K562 (cell line): ENCODE data around the gene MAP2K6. TPM values are rescaled to one million over a fixed set of nuclear protein-coding genes. Genes with fewer than 3 reads are reported as not detected.

ENCODE experiments used
- ATAC-seq: fragments of 200-7000 bp; cut with Tn5 transposase; 3 replicates; pipeline ENCODE4 v1.9.1; 2020; ENCODE audit warnings: moderate library complexity
- BruUV-seq: library from RNA; stranded (reverse); fragments of 400-500 nt; replicated peaks from 2 replicates; lab custom pipeline; 2021; lab: Mats Ljungman, UMichigan
- CTCF ChIA-PET: fragments of 300-600 bp; formaldehyde crosslinking; extraction: SDS; loops from one replicate; lab custom pipeline; 2021; ENCODE audit warnings: low intra/inter-chr PET ratio; lab: Yijun Ruan, JAX
- POLR2A ChIA-PET: fragments of 300-600, 350-650 bp; sonication (Branson Sonifier 250); formaldehyde crosslinking; extraction: SDS; loops from one replicate; lab custom pipeline; 2021; ENCODE audit warnings: antibody characterized with exemption, inconsistent platforms; lab: Yijun Ruan, JAX
- DNase-seq, 4 experiments: peaks; one replicate each; pipeline versions ENCODE4 v3.0.0 to v3.0.0-alpha.2; 2011 to 2018; ENCODE audit warnings: low spot score in 3 of 4, mixed read lengths in 3 of 4; ENCODE audit errors: extremely low read depth in 1 of 4
- FAIRE-seq: peaks from 2 replicates; lab custom pipeline; 2011; peaks lifted over from hg19 to GRCh38; lab: Jason Lieb, UNC
- H2AFZ ChIP-seq: 2 replicates; pipeline ENCODE4 v1.6.0; 2011; ENCODE audit warnings: low read depth, low read length, control low read depth, inconsistent platforms
- H3K27ac ChIP-seq: fragments of 200-600 bp; 3 replicates; pipeline ENCODE4 v1.8.0; 2011; ENCODE audit warnings: low read depth, mild to moderate bottlenecking, control low read depth, inconsistent platforms, low read length, moderate library complexity, mixed read lengths; ENCODE audit errors: extremely low read depth
- H3K27me3 ChIP-seq, 2 experiments: fragments of 300-600 bp in 1 of 2; 2 replicates in 1 of 2; 3 replicates in 1 of 2; pipeline versions ENCODE4 v1.6.0 to v1.8.0; 2011; ENCODE audit warnings: inconsistent platforms in 2 of 2, low read length in 2 of 2, mild to moderate bottlenecking in 1 of 2, mixed read lengths in 1 of 2, moderate library complexity in 1 of 2; ENCODE audit not compliant: control insufficient read depth in 2 of 2, insufficient read depth in 2 of 2
- H3K36me3 ChIP-seq: fragments of 300-600 bp; 3 replicates; pipeline ENCODE4 v1.8.0; 2011; ENCODE audit warnings: mild to moderate bottlenecking, low read length, inconsistent platforms; ENCODE audit not compliant: control insufficient read depth, insufficient read depth
- H3K4me1 ChIP-seq, 2 experiments: fragments of 200-600 bp in 1 of 2; replicated peaks in 1 of 2; 2 replicates in 1 of 2; 3 replicates in 1 of 2; pipeline versions ENCODE4 v1.5.1 to v1.8.0; 2011; ENCODE audit warnings: inconsistent platforms in 2 of 2, low read length in 2 of 2, mild to moderate bottlenecking in 1 of 2, mixed read lengths in 1 of 2, moderate library complexity in 1 of 2; ENCODE audit not compliant: control insufficient read depth in 2 of 2, insufficient read depth in 2 of 2
- H3K4me2 ChIP-seq: 2 replicates; pipeline ENCODE4 v1.6.1; 2011; ENCODE audit warnings: low read length, control low read depth, inconsistent platforms, mixed read lengths; ENCODE audit not compliant: insufficient read depth
- H3K4me3 ChIP-seq: fragments of 200-600 bp; sonication (generic), shearing (Covaris generic); 2 replicates; pipeline ENCODE4 v1.5.1; 2016; ENCODE audit warnings: control low read depth, inconsistent platforms
- H3K79me2 ChIP-seq: fragments of 200-600 bp; 3 replicates; pipeline ENCODE4 v1.8.0; 2011; ENCODE audit warnings: low read length, inconsistent platforms; ENCODE audit not compliant: control insufficient read depth, insufficient read depth
- H3K9ac ChIP-seq, 2 experiments: 2 replicates each; pipeline versions ENCODE4 v1.6.0 to v1.6.1; 2011; ENCODE audit warnings: low read depth in 2 of 2, low read length in 2 of 2, control low read depth in 1 of 2, inconsistent platforms in 1 of 2, mild to moderate bottlenecking in 1 of 2, mixed read lengths in 1 of 2; ENCODE audit not compliant: insufficient read depth in 1 of 2
- H3K9me1 ChIP-seq: one replicate; pipeline ENCODE4 v1.6.0; 2011; ENCODE audit warnings: inconsistent platforms, mild to moderate bottlenecking, low read length, moderate library complexity; ENCODE audit not compliant: control insufficient read depth, insufficient read depth
- H3K9me3 ChIP-seq: replicated peaks from 2 replicates; pipeline ENCODE4 v1.5.1; 2011; ENCODE audit warnings: low read depth, low read length, inconsistent platforms; ENCODE audit not compliant: control insufficient read depth, insufficient read depth
- H4K20me1 ChIP-seq: replicated peaks from 2 replicates; pipeline ENCODE4 v1.6.1; 2011; ENCODE audit warnings: low read length, inconsistent platforms, mixed read lengths; ENCODE audit not compliant: control insufficient read depth, insufficient read depth
- ARNT ChIP-seq, 2 experiments: fragments of 450-650 bp; IDR thresholded peaks; 2 replicates each; pipeline ENCODE4 v1.6.1; 2016; ENCODE audit warnings: mild to moderate bottlenecking in 1 of 2
- CBFB ChIP-seq: sonication (generic); formaldehyde crosslinking; IDR thresholded peaks from 2 replicates; pipeline ENCODE4 v1.4.0; 2020; ENCODE audit warnings: mild to moderate bottlenecking, missing genetic modification reagents
- CHD1 ChIP-seq: fragments of 200-600 bp; sonication (generic); IDR thresholded peaks from one replicate; pipeline ENCODE4 v1.6.1; 2012; ENCODE audit warnings: mild to moderate bottlenecking, moderate library complexity, low read length, inconsistent platforms
- HMBOX1 ChIP-seq: sonication (generic); IDR thresholded peaks from 2 replicates; pipeline ENCODE4 v1.6.1; 2016
- IFI16 ChIP-seq: fragments of 250-450 bp; sonication (Bioruptor Pico); IDR thresholded peaks from 2 replicates; pipeline ENCODE4 v2.1.2; 2022; ENCODE audit warnings: mild to moderate bottlenecking, inconsistent platforms
- IRF2 ChIP-seq: sonication (generic); formaldehyde crosslinking; IDR thresholded peaks from 2 replicates; pipeline ENCODE4 v1.8.1; 2022; ENCODE audit warnings: mild to moderate bottlenecking, missing genetic modification reagents
- KDM1A ChIP-seq, 2 experiments: fragments of 450-650 bp; IDR thresholded peaks; 2 replicates each; pipeline ENCODE4 v1.6.1; 2016; ENCODE audit warnings: mild to moderate bottlenecking in 2 of 2
- L3MBTL2 ChIP-seq: fragments of 450-650 bp; IDR thresholded peaks from 2 replicates; pipeline ENCODE4 v1.6.1; 2016; ENCODE audit warnings: mild to moderate bottlenecking, moderate library complexity
- RCOR1 ChIP-seq, 2 experiments: IDR thresholded peaks; 2 replicates each; pipeline ENCODE4 v1.6.1; 2012; ENCODE audit warnings: low read depth in 2 of 2, low read length in 2 of 2, borderline replicate concordance in 1 of 2, improper control_type of control experiment in 1 of 2
- SETDB1 ChIP-seq: IDR thresholded peaks from one replicate; pipeline ENCODE4 v1.6.1; 2012; ENCODE audit warnings: low read length, control low read depth, inconsistent platforms
- TEAD4 ChIP-seq, 2 experiments: sonication (generic) in 1 of 2; formaldehyde crosslinking in 1 of 2; IDR thresholded peaks; 2 replicates each; pipeline versions ENCODE4 v1.6.1 to v1.8.0; 2012 to 2022; ENCODE audit warnings: borderline replicate concordance in 1 of 2, inconsistent platforms in 1 of 2, low read length in 1 of 2, mild to moderate bottlenecking in 1 of 2, missing genetic modification reagents in 1 of 2
- TSC22D4 ChIP-seq: fragments of 450-650 bp; IDR thresholded peaks from 2 replicates; pipeline ENCODE4 v1.6.1; 2016; ENCODE audit warnings: missing genetic modification characterization, missing biosample characterization, control low read depth
- ZBTB34 ChIP-seq: fragments of 250-450 bp; sonication (Bioruptor Pico); IDR thresholded peaks from 2 replicates; pipeline ENCODE4 v1.8.0; 2021; ENCODE audit warnings: mild to moderate bottlenecking, moderate library complexity
- ZNF609 ChIP-seq: sonication (generic); formaldehyde crosslinking; IDR thresholded peaks from 2 replicates; pipeline ENCODE4 v1.8.1; 2023; ENCODE audit warnings: missing genetic modification reagents, mild to moderate bottlenecking, borderline replicate concordance
- ZNF780A ChIP-seq: fragments of 250-450 bp; sonication (Bioruptor Pico); IDR thresholded peaks from 2 replicates; pipeline ENCODE4 v1.5.0; 2021; ENCODE audit warnings: mild to moderate bottlenecking
- WGBS: fragments of 100-300 bp; shearing (Covaris generic); methylation state at CpG from one replicate; pipeline ENCODE4 v1.1.6; 2016; ENCODE audit warnings: low coverage, mixed read lengths; ENCODE audit not compliant: insufficient coverage; ENCODE audit errors: missing lambda C conversion rate; 5-methylcytosine and 5-hydroxymethylcytosine counted together
- in situ Hi-C: fragments of 300-500 bp; cut with MboI; formaldehyde crosslinking; loops from 4 replicates; pipeline ENCODE4 v1.15.0; 2018; ENCODE audit warnings: inconsistent platforms, mixed read lengths
- intact Hi-C: fragments of 100-400 bp; cut with micrococcal nuclease; formaldehyde crosslinking; loops from 2 replicates; pipeline ENCODE4 v1.14.2; 2022
- polyA plus RNA-seq, 8 experiments: library from polyadenylated mRNA; depleted of rRNA in 4 of 8; stranded (reverse) in 5 of 8; unstranded in 3 of 8; fragments of >200 nt; fragmentation: Nextera tagmentation in 2 of 8; fragmentation: Illumina TruSeq in 1 of 8; extraction: Ambion mirVana in 2 of 8; extraction: Trizol in 1 of 8; gene quantifications; 2 replicates each; pipeline versions ENCODE4 v1.2.1 to v1.2.3, GENCODE V29; 2011 to 2014; ENCODE audit warnings: inconsistent platforms in 1 of 8, missing spikeins in 1 of 8
- total RNA-seq, 7 experiments: library from RNA; depleted of rRNA in 6 of 7; stranded (reverse); fragments of >200 nt in 6 of 7; fragmentation: Illumina TruSeq in 2 of 7; extraction: Trizol in 2 of 7; gene quantifications; 2 replicates each; pipeline versions ENCODE4 v1.2.1 to v1.2.3, GENCODE V29; 2011 to 2021; ENCODE audit warnings: low replicate concordance in 1 of 7

The MAP2K6 gene
- total and polyA plus RNA-seq, 9 of the 15 experiments (the other 6 are each of a cell fraction or from before 2014, with no cell fraction given) = 0.07 to 0.13 TPM; not detected in 7

GRCh38 chr17:69460963-69461922 lies 46.7 kb downstream of the MAP2K6 start:
- H3K9me3 ChIP-seq = no peaks in the 10 kb centered on the region
- no peaks in the 10 kb centered on the region for H3K36me3 ChIP-seq
- in situ Hi-C loops (no loop called here), intact Hi-C loops (no loop called here)
- no peak overlapping the region for H3K4me2 ChIP-seq
- no peak for DNase-seq
- no peak for FAIRE-seq
- WGBS = 0% methylated on average over 12 of the region's 12 CpGs
- no peak overlapping the region for H2AFZ ChIP-seq
- no peak overlapping the region for H3K9ac ChIP-seq
- ATAC-seq = no peak
- peaks cover 2 to 5% of the 10 kb centered on the region in 2 experiments; a peak in 2 of 5 replicates for H3K27me3 ChIP-seq
- no peaks in the 10 kb centered on the region for H3K9me1 ChIP-seq
- no peaks in the 10 kb centered on the region for H3K4me1 ChIP-seq
- BruUV-seq = no TSS peak
- no peaks in the 10 kb centered on the region for H3K79me2 ChIP-seq
- no peak overlapping the region for H3K4me3 ChIP-seq
- no peak overlapping the region for H3K27ac ChIP-seq
- POLR2A ChIA-PET = no interaction called here
- H4K20me1 ChIP-seq = no peaks in the 10 kb centered on the region
- CTCF ChIA-PET = no interaction called here
- no peak for TF ChIP-seq ARNT (IDR thresholded peaks at IDR 0.05)
- TF ChIP-seq TEAD4 (IDR thresholded peaks at IDR 0.05; ENCODE audit: low read length) = no peak
- TF ChIP-seq TEAD4 (CRISPR knock-in tag; IDR thresholded peaks at IDR 0.05; ENCODE audit: borderline replicate concordance) = no peak
- TF ChIP-seq IFI16 (CRISPR knock-in tag) = no peak
- TF ChIP-seq CBFB (CRISPR knock-in tag) = no peak
- TF ChIP-seq HMBOX1 = no peak
- no peak for TF ChIP-seq RCOR1 (IDR thresholded peaks at IDR 0.05; ENCODE audit: borderline replicate concordance in 1 of 2, low read depth in 2 of 2, low read length in 2 of 2)
- no peak for TF ChIP-seq KDM1A (IDR thresholded peaks at IDR 0.05)
- no peak for TF ChIP-seq ZNF609 (CRISPR knock-in tag)
- TF ChIP-seq SETDB1 = no peak
- TF ChIP-seq IRF2 (CRISPR knock-in tag) = no peak
- TF ChIP-seq ZNF780A (CRISPR knock-in tag) = no peak
- no peak for TF ChIP-seq CHD1
- TF ChIP-seq L3MBTL2 = no peak
- no peak for TF ChIP-seq TSC22D4 (tag)
- no peak for TF ChIP-seq ZBTB34 (CRISPR knock-in tag)
